Activated naive CD8-positive, alpha-beta T cell treated with anti-CD3 and anti-CD28 coated beads for 36 hours (primary cell): ENCODE measurements around the gene COL17A1. TPM values are rescaled to one million over a fixed set of nuclear protein-coding genes. Genes with fewer than 3 reads are reported as not detected.

Source experiments
- DNase-seq: peaks from one replicate; pipeline ENCODE4 v3.0.0; 2021
- H3K27ac Mint-ChIP-seq: one replicate; pipeline ENCODE4 v1.8.0; 2022; ENCODE audit warnings: mild to moderate bottlenecking, moderate library complexity, mixed read lengths
- H3K27me3 Mint-ChIP-seq: one replicate; pipeline ENCODE4 v1.8.0; 2022; ENCODE audit warnings: mild to moderate bottlenecking, mixed read lengths
- H3K36me3 Mint-ChIP-seq: one replicate; pipeline ENCODE4 v1.8.0; 2021; ENCODE audit warnings: mild to moderate bottlenecking, mixed read lengths
- H3K4me1 Mint-ChIP-seq: one replicate; pipeline ENCODE4 v1.8.0; 2021; ENCODE audit warnings: mixed read lengths
- H3K4me3 Mint-ChIP-seq: one replicate; pipeline ENCODE4 v1.8.0; 2022; ENCODE audit warnings: mild to moderate bottlenecking, moderate library complexity, mixed read lengths
- H3K9me3 Mint-ChIP-seq: one replicate; pipeline ENCODE4 v1.8.0; 2022; ENCODE audit warnings: mixed read lengths
- total RNA-seq, 2 experiments: library from RNA; stranded (reverse); gene quantifications; one replicate each; pipeline ENCODE4 v1.2.3, GENCODE V29; 2021

The COL17A1 gene
- total RNA-seq, 2 experiments from 2014 or later, result not detected

- H3K4me1 Mint-ChIP-seq, result no peaks in the 10 kb centered on the region
- H3K4me3 Mint-ChIP-seq, result no peak overlapping the region
- H3K36me3 Mint-ChIP-seq, result no peaks in the 10 kb centered on the region
- H3K9me3 Mint-ChIP-seq, result no peaks in the 10 kb centered on the region
- H3K27ac Mint-ChIP-seq, result no peak overlapping the region
- DNase-seq, result no peak
- no peaks in the 10 kb centered on the region for H3K27me3 Mint-ChIP-seq
Observed at GRCh38 chr10:104077247-104077646, 8.4 kb downstream of the COL17A1 start.

GRCh38 chr10:104076743-104077160 is 8.9 kb downstream of the COL17A1 start:
- no peaks in the 10 kb centered on the region for H3K27me3 Mint-ChIP-seq
- no peaks in the 10 kb centered on the region for H3K36me3 Mint-ChIP-seq
- no peak overlapping the region for H3K4me3 Mint-ChIP-seq
- H3K9me3 Mint-ChIP-seq, result no peaks in the 10 kb centered on the region
- DNase-seq, result no peak
- no peaks in the 10 kb centered on the region for H3K4me1 Mint-ChIP-seq
- H3K27ac Mint-ChIP-seq, result no peak overlapping the region

GRCh38 chr10:104074505-104074904 is 11.2 kb downstream of the COL17A1 start:
- H3K4me1 Mint-ChIP-seq, result no peaks in the 10 kb centered on the region
- no peak overlapping the region for H3K27ac Mint-ChIP-seq
- H3K36me3 Mint-ChIP-seq, result no peaks in the 10 kb centered on the region
- no peak for DNase-seq
- no peak overlapping the region for H3K4me3 Mint-ChIP-seq
- H3K27me3 Mint-ChIP-seq, result no peaks in the 10 kb centered on the region
- H3K9me3 Mint-ChIP-seq, result no peaks in the 10 kb centered on the region

- Mint-ChIP-seq H3K4me3 (no peak overlapping the region), H3K9me3 (no peaks in the 10 kb centered on the region), H3K36me3 (no peaks in the 10 kb centered on the region), H3K27me3 (peaks cover 1% of the 10 kb centered on the region), H3K27ac (no peak overlapping the region), H3K4me1 (no peaks in the 10 kb centered on the region)
- no peak for DNase-seq
Observed at GRCh38 chr10:104072786-104073185, 12.9 kb downstream of the COL17A1 start.

GRCh38 chr10:104069613-104070012 is 16.1 kb downstream of the COL17A1 start:
- Mint-ChIP-seq H3K36me3 (no peaks in the 10 kb centered on the region), H3K27me3 (peaks cover 4% of the 10 kb centered on the region), H3K4me1 (no peaks in the 10 kb centered on the region), H3K27ac (no peak overlapping the region), H3K4me3 (no peak overlapping the region), H3K9me3 (no peaks in the 10 kb centered on the region)
- no peak for DNase-seq

- no peaks in the 10 kb centered on the region for H3K4me1 Mint-ChIP-seq
- H3K27me3 Mint-ChIP-seq, result peaks cover 4% of the 10 kb centered on the region
- no peak overlapping the region for H3K27ac Mint-ChIP-seq
- no peaks in the 10 kb centered on the region for H3K9me3 Mint-ChIP-seq
- H3K4me3 Mint-ChIP-seq, result no peak overlapping the region
- DNase-seq, result no peak
- H3K36me3 Mint-ChIP-seq, result no peaks in the 10 kb centered on the region
Observed at GRCh38 chr10:104067525-104067924, 18.2 kb downstream of the COL17A1 start.

- Mint-ChIP-seq H3K36me3 (no peaks in the 10 kb centered on the region), H3K27me3 (peaks cover 4% of the 10 kb centered on the region), H3K27ac (no peak overlapping the region), H3K4me3 (no peak overlapping the region), H3K9me3 (no peaks in the 10 kb centered on the region), H3K4me1 (no peaks in the 10 kb centered on the region)
- DNase-seq, result no peak
Observed at GRCh38 chr10:104066945-104067344, 18.7 kb downstream of the COL17A1 start.

- H3K36me3 Mint-ChIP-seq, result no peaks in the 10 kb centered on the region
- no peak overlapping the region for H3K4me3 Mint-ChIP-seq
- H3K9me3 Mint-ChIP-seq, result no peaks in the 10 kb centered on the region
- H3K27ac Mint-ChIP-seq, result no peak overlapping the region
- no peaks in the 10 kb centered on the region for H3K4me1 Mint-ChIP-seq
- DNase-seq, result no peak
- H3K27me3 Mint-ChIP-seq, result peaks cover 4% of the 10 kb centered on the region
Observed at GRCh38 chr10:104065748-104066147, 19.9 kb downstream of the COL17A1 start.

GRCh38 chr10:104061196-104061595 is 24.5 kb downstream of the COL17A1 start:
- Mint-ChIP-seq H3K36me3 (no peaks in the 10 kb centered on the region), H3K27me3 (no peaks in the 10 kb centered on the region), H3K4me3 (no peak overlapping the region), H3K9me3 (no peaks in the 10 kb centered on the region), H3K4me1 (no peaks in the 10 kb centered on the region), H3K27ac (no peak overlapping the region)
- DNase-seq, result no peak

GRCh38 chr10:104059364-104059763 is 26.3 kb downstream of the COL17A1 start:
- Mint-ChIP-seq H3K27ac (no peak overlapping the region), H3K4me1 (no peaks in the 10 kb centered on the region), H3K36me3 (no peaks in the 10 kb centered on the region), H3K27me3 (no peaks in the 10 kb centered on the region), H3K9me3 (no peaks in the 10 kb centered on the region), H3K4me3 (no peak overlapping the region)
- DNase-seq, result no peak

- no peaks in the 10 kb centered on the region for H3K9me3 Mint-ChIP-seq
- DNase-seq, result no peak
- no peak overlapping the region for H3K4me3 Mint-ChIP-seq
- H3K27ac Mint-ChIP-seq, result no peak overlapping the region
- no peaks in the 10 kb centered on the region for H3K27me3 Mint-ChIP-seq
- H3K4me1 Mint-ChIP-seq, result no peaks in the 10 kb centered on the region
- H3K36me3 Mint-ChIP-seq, result no peaks in the 10 kb centered on the region
Observed at GRCh38 chr10:104057717-104058116, 28.0 kb downstream of the COL17A1 start.

- no peaks in the 10 kb centered on the region for H3K9me3 Mint-ChIP-seq
- no peaks in the 10 kb centered on the region for H3K27me3 Mint-ChIP-seq
- no peak overlapping the region for H3K4me3 Mint-ChIP-seq
- no peaks in the 10 kb centered on the region for H3K4me1 Mint-ChIP-seq
- H3K36me3 Mint-ChIP-seq, result no peaks in the 10 kb centered on the region
- no peak overlapping the region for H3K27ac Mint-ChIP-seq
- DNase-seq, result no peak
Observed at GRCh38 chr10:104056619-104057273, 28.9 kb downstream of the COL17A1 start.

GRCh38 chr10:104054430-104054829 is 31.2 kb downstream of the COL17A1 start:
- DNase-seq, result no peak
- no peaks in the 10 kb centered on the region for H3K36me3 Mint-ChIP-seq
- no peaks in the 10 kb centered on the region for H3K27me3 Mint-ChIP-seq
- H3K4me3 Mint-ChIP-seq, result no peak overlapping the region
- H3K4me1 Mint-ChIP-seq, result peaks cover 2% of the 10 kb centered on the region
- no peaks in the 10 kb centered on the region for H3K9me3 Mint-ChIP-seq
- H3K27ac Mint-ChIP-seq, result no peak overlapping the region

GRCh38 chr10:104053201-104053600 is 32.5 kb downstream of the COL17A1 start:
- Mint-ChIP-seq H3K27ac (no peak overlapping the region), H3K4me1 (peaks cover 4% of the 10 kb centered on the region), H3K36me3 (no peaks in the 10 kb centered on the region), H3K4me3 (no peak overlapping the region), H3K9me3 (no peaks in the 10 kb centered on the region), H3K27me3 (no peaks in the 10 kb centered on the region)
- no peak for DNase-seq

- H3K9me3 Mint-ChIP-seq, result no peaks in the 10 kb centered on the region
- no peaks in the 10 kb centered on the region for H3K36me3 Mint-ChIP-seq
- peaks cover 4% of the 10 kb centered on the region for H3K4me1 Mint-ChIP-seq
- no peaks in the 10 kb centered on the region for H3K27me3 Mint-ChIP-seq
- DNase-seq, result no peak
- H3K27ac Mint-ChIP-seq, result no peak overlapping the region
- no peak overlapping the region for H3K4me3 Mint-ChIP-seq
Observed at GRCh38 chr10:104052431-104052830, 33.2 kb downstream of the COL17A1 start.

- Mint-ChIP-seq H3K4me1 (peaks cover 4% of the 10 kb centered on the region), H3K9me3 (no peaks in the 10 kb centered on the region), H3K27me3 (no peaks in the 10 kb centered on the region), H3K36me3 (no peaks in the 10 kb centered on the region), H3K27ac (no peak overlapping the region), H3K4me3 (no peak overlapping the region)
- no peak for DNase-seq
Observed at GRCh38 chr10:104049504-104050250, 36.0 kb downstream of the COL17A1 start.
